Cerebellar nuclear complex (tissue), 1 donor: ENCODE measurements around the gene NUMB.
"Not testable (repeated sequence)": the region's sequence is repeated elsewhere in the genome, so short reads cannot be mapped to it uniquely, and the experiment has no call there.

Experiments
- DNase-seq, 2 experiments: peaks; one replicate each; lab custom pipeline; 2025; lab: John Stamatoyannopoulos, UW

The NUMB gene

DNA sequence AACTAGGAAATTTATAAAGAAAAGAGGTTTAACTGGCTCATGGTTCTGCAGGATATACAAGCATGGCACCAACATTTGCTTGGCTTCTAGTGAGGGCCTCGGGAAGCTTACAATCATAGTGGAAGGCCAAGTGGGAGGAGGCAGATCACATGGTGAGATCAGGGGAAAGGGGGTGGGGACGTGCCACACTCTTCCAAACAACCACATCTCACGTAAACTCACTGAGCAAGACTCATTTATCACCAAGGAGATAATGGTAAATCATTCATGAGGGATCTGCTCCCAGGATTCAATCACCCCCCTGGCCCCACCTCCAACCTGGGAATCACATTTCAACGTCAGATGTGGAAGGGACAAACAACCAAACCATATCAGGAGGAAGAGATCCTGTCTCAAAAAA is 35.8 kb downstream of the NUMB start:
- no peak for DNase-seq

DNA sequence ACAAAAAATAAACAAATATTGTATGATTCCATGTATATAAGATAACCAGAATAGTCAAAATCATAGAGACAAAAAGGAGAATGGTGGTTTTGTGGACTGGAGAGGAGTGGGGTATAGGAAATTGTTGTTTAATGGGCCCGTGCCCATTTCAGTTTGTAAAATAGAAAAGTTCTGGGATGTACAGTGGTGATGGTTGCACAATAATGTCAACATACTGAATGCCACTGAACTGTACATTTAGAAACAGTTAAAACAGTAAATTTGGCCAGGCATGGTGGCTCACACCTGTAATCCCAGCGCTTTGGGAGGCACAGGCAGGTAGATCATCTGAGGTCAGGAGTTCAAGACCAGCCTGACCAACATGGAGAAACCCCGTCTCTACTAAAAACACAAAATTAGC is 40.1 kb downstream of the NUMB start:
- no peak for DNase-seq

DNA sequence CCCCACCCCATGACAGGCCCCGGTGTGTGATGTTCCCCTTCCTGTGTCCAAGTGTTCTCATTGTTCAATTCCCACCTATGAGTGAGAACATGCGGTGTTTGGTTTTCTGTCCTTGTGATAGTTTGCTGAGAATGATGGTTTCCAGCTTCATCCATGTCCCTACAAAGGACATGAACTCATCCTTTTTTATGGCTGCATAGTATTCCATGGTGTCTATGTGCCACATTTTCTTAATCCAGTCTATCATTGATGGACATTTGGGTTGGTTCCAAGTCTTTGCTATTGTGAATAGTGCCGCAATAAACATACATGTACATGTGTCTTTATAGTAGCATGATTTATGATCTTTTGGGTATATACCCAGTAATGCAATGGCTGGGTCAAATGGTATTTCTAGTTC is 52.1 kb downstream of the NUMB start:
- DNase-seq: not testable (repeated sequence)

DNA sequence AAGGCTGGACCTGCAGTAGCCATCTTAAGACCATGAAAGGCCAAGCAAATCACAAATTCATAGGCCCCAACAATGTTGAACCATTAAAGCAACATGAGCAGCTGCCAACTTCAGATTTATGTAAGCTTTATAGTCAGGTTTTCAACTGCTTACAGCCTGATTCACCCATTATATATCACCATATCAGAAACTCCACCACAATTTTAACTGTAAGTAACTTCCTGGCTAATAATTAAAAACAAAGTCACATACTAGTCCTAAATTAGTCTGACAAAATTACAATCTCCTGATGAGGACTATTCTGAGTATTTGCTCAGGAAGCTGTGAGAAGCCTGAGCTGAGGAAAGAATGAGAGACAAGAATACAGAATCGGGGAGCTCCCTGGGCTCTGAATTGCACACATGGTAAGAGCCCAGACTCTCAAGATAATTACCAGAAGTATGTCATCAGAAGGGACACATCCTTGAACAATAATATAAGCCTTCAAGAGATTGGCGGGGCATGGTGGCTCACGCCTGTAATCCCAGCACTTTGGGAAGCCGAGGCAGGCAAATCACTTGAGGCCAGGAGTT is 55.1 kb downstream of the NUMB start:
- no peak for DNase-seq

DNA sequence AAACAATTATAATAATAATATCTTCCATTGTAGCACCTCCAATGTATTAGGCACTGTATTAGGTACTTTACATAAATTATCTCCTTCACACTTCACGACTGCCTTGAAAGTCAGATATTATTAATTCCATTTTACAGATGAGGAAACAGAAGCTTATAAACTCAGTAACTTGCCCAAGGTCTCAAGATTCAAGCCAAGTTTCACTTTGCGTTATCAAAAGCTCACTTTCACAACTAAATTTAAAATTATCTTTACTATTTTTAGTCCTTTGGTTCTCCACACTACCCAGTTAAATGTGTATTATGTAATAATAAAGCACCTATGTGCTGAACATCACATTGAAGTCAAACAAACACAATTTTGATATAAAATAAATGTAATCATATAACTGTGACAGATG is 55.8 kb downstream of the NUMB start:
- no peak for DNase-seq

DNA sequence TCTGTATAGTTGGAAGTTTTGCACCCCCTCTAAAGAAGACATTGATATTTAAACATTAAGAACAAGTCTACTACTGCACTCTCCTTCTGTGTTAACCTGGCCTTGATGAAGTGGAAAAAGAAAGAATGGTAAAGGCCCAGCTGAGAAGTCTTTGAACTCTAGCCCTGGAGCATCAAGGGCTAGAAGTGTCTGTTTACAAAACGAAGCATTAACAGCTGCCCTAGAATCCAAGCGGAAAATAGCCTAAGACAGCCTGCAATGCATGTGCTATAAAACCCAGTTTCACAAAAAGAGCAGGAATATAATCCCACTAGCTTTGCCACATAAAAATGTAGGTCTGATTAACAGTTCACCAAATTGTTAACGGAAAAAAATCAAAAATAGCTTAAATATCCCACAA is 60.5 kb downstream of the NUMB start:
- DNase-seq: no peak

DNA sequence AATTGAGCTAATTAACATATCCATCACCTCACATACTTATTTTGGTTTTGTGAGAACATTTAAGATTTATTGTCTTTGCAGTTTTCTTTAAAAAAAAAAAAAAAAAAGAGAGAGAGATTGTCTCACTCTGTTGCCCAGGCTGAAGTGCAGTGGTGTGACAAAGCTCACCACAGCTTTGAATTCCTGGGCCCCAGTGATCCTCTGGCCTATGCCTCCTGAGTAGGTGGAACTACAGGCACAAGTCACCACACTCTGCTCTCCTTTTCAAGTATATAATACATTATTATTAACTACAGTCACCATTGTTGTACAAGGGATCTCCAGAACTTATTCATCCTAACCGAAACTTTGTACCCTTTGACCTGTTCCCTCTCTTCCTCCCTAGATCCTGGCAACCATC is 64.0 kb downstream of the NUMB start:
- no peak for DNase-seq

DNA sequence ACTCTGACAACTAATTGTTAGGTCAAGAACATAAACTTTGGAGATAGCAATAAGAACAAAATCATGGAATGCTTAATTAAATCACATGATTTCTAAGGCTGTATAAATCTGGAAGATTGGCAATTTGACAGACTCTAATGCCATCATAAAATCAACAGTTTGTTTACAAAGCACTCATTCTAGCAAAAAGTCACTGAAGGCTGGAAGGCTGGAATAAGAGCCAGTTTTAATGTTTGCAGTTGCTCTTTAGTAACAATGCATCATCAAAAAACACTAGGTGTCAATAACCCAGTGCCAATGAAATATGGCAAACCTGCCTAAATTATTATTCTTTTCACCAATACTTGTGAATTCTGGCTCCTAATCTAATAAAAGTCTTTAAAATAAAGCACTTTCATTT is 65.0 kb downstream of the NUMB start:
- DNase-seq: no peak

DNA sequence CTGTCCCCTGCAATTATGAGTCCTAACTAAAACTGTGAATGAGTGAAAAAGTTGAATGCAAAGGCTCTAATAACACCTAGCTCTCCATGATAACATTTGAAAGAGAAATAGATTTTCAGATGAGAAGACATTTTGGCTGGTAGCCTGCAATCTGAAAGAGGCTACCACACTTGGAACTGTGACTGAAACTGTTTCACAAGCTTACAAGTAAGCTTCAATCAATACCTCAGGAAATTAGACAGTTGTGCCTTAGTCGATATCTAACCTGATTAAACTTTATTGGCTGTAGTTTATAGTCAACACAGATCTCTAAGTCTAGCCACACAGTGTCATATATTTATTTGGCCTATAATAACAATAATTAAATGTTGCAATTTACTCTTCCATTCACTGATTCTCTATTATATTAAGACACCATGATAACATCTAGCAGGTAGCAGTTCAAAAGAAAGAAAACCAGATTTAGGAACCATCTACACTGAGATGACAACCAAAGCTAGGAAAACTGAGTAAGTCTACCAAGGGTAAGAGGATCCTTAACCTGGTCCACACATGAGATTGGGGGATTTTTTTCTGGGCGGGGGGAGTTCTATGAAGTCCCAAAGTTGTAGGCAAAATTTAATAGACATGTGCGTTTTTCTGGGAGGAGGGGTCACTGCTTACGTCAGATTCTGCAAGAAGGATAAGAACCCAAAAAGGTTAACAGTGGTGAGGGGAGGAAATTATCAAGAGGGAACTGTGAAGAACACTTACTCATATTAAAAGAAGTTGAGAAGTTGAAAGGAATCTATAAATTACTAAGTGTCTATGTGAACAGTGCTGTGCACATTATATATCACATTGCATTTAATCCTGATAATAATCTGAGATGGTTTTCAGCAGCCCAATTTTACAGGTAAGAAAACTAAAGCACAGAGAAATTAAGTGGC is 65.8 kb downstream of the NUMB start:
- no peak for DNase-seq

DNA sequence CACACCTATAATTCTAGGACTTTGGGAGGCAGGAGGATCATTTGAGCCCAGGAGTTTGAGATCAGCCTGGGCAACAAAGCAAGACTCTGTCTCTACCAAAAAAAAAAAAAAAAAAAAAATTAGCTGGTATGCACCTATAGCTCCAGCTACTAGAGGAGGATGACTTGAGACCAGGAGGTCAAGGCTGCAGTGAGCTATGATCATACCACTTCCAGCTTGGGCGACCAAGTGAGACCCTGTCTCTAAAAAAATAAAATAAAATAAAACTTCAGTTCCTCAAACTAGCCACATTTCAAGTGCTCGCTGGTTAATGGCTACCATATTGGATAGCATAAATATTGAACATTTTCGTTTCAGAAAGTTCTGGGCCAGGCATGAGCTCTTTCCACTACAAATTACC is 70.5 kb downstream of the NUMB start:
- DNase-seq: not testable (repeated sequence)

DNA sequence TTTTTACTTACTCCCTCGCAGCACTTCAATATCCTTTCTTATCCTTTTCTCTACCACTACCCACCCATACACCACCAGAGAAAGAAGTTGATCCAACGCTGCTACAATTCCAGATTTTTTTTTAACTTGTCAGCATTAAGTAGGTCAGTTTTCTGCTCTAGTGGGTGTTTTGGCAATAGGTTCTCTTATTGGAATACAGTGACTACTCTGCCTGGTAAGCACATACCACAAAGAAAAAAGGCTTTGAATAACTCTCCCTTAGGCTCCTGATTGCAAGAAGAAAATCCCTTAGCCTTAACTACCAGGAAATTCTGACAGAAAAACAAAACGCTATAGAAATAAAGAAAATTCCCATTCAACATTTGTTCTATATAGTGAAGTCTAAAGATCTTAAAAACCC is 72.0 kb downstream of the NUMB start:
- DNase-seq: peak; percentile 22 to 65

DNA sequence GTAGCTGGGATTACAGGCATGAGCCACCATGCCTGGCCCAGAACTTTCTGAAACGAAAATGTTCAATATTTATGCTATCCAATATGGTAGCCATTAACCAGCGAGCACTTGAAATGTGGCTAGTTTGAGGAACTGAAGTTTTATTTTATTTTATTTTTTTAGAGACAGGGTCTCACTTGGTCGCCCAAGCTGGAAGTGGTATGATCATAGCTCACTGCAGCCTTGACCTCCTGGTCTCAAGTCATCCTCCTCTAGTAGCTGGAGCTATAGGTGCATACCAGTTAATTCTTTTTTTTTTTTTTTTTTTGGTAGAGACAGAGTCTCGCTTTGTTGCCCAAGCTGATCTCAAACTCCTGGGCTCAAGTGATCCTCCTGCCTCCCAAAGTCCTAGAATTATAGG is 73.3 kb downstream of the NUMB start:
- DNase-seq: not testable (repeated sequence)

DNA sequence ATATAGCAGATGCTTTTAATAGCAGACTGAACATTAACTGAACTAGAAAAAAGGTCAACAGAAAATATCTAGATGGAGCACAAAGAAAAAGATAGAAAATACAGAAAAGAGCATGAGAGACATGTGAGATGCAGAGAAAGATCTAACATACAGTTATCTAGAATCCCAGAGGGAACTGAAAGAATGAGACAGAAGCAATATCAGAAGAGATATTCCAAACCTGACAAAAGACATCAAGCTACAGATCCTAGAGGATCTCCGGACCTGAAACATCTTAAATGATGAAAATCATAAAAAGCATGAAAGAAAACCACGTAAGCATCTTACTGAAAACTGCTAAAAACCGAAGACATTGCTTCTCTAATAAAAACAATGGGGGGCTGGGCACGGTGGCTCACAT is 75.0 kb downstream of the NUMB start:
- no peak for DNase-seq

DNA sequence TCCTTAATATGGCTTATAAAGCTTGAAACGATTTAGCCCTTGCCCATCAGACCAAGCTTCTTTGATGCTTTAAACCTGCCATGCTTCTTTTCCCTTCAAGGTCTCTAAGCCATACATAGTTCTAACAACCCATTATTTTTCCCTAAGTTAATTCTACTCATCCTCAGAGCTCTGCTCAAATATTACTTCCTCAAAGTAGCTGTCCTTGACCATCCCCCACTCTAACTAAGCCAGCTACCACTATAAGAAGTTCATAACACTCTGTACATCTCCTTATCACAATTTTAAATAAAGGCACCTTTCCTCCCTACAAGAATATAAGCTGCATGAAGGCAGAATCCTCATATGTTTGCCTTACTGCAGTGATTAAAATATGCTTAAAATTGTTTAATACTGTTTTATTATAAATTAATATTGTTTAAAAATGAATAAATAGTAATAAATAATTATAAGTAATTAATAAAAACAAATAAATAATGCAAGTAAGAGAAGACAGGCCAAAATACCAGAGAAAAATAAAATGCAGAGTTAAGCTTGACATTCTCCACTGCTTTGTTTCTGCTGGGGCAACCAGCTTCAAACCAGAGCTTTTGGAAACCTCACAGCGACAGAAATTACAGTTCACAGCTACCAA is 76.8 kb downstream of the NUMB start:
- no peak for DNase-seq

DNA sequence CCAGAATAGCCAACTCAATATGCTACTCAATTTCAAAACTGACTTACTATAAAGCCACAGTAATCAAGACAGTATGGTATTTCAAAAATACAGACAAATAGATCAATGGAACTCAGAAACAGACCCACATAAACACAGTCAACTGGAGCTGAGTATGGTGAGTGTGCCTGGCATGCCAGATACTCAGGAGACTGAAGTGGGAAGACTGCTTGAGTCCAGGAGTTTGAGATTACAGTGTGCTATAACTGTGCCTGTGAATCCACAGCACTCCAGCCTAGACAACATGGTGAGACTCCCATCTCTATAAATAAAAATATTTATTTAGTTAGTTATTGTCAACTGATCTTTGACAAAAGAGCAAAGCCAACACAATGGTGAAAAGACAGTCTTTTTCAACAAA is 81.8 kb downstream of the NUMB start:
- no peak for DNase-seq

DNA sequence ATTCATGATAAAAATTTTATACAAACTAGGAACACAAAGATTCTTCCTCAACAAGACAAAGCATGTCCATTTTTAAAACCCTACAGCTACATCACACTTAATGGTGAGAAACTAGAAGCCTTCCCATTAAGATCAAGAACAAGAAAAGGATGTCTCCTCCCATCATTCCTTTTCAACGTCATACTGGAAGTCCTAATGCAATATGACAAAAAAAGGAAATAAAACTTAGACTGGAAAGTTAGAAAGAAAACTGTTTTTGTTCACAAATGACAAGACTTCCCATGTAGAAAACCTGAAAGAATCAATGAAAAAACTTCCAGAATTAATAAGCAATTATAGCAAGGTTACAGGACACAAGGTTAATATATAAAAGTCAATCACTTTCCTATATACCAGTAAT is 82.5 kb downstream of the NUMB start:
- no peak for DNase-seq

DNA sequence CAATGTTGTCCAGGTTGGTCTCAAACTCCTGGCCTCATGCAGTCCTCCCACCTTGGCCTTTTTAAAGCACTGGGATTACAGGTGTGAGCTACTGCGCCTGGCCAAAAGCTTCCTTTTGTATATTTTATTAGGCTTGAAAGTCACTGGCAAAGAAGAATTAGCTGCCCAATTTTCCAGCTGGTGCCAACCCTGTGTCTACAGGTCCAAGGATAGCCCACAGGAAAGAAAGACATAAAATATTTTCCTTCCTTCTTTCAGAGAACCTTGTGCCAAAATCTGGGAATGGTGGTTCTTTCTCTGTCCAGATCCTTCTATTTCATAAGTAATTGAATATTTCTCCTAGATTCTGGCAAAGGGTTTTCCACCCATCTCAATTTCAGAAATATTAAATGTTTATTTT is 84.1 kb downstream of the NUMB start:
- no peak for DNase-seq

DNA sequence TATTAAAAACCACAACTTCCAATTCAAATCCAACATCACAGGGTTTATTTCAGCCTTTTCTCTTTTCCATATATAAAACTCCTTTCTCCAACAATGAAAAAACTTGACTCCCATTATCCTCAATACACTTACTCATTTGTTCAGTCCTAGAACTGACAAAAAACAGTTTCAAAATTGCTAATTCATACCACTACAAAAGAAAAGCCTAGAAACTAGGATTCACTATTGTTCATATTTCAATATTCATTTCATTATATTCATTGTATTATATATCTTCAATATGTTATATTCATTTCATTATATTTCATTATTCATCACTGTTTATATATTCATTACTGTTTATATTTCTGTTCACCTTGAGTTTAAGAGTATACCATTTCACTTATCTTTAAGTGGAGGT is 85.8 kb downstream of the NUMB start:
- DNase-seq: no peak

DNA sequence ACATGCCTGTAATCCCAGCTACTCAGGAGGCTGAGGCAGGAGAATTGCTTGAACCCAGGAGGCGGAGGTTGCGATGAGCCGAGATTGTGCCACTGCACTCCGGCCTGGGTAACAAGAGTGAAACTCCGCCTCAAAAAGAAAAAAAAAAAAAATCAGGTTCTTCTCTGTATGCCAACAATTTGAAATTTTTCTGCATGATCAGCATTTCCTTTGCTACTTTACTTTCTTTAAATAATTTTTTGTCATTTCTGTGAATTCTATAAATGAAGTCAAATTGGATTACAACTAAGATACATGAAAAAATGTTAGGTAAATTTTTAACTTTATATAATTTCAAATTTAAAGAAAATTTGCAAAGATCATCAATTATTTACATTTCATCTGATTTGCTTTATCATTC is 87.8 kb downstream of the NUMB start:
- DNase-seq: no peak

DNA sequence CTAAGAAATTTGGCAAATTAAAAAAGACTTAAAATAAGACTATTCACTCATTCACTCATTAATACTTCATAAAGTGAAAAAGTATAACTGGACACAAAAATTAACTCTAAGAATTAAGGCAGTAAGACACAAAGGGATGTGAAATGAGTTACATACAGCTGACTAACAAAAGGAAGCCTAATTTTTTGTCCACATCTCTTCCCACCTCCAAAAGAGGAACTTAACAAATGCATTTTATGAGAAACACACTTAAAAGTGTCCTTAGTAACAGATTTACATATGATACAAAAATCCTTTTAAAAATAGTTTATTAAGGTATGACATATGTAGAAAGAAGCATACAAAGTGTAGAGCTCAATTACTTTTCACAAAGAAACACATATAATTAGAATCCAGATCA is 88.9 kb downstream of the NUMB start:
- DNase-seq: no peak

DNA sequence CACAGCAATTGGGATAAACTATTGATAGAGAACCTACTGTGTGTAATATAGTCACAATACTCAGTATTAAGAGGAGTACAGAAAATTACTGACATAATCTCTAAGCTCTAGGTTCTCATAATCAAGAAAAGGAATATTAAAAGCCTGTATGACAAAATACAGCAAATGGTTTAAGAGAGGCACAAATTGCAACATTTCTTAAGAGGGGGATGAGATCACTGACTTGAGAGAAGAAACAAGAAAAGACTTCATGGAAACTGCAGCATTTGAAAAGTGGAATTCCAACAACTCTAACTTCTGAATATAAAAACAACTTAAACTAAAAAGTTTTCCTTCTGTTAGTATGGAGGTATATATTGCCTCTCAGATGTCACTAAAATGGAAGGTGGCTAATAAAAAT is 89.7 kb downstream of the NUMB start:
- no peak for DNase-seq

DNA sequence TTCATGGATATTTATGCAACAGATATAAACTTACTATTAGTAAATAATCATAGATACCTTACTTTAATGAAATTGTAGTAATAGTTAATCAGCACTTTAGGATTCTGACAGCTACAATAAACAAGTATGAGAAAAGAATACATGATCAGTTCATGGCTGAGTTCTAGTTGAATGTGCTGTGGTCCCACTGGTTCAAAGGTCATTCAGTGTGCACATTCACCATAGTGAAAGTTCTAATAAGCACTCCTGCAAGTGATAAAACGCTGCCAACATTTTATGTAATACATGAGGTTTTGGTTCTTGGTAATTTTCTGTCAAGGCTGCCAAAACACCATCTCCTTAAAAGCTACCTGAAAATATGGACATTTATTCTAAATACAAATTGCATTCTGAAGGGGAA is 92.6 kb downstream of the NUMB start:
- DNase-seq: no peak

DNA sequence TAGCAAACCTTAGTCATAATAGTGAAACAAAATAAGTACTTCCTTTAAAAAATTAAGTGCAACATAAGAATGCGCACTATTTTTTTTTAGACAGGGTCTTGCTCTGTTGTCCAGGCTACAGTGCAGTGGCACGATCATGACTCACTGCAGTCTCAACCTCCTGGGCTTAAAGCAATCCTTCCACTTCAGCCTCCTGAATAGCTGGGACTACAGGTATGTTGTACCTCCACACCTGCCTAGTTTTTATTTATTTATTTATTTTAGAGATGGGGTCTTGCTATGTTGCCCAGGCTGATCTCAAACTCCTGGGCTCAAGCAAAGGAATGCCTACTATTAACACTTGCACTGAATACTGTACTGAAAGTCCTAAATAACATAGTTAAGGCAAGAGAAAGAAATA is 93.8 kb downstream of the NUMB start:
- no peak for DNase-seq
